HG03280 (cell line): ENCODE data around the gene MRPL9.
"Not testable (repeated sequence)": the region's sequence is repeated elsewhere in the genome, so short reads cannot be mapped to it uniquely, and the experiment has no call there.

Experiments used
- ATAC-seq: cut with Tn5 transposase; IDR thresholded peaks from one replicate; pipeline ENCODE4 v1.9.1; 2021; ENCODE audit warnings: mild to moderate bottlenecking, moderate library complexity; ENCODE audit not compliant: unreplicated experiment

The MRPL9 gene

DNA sequence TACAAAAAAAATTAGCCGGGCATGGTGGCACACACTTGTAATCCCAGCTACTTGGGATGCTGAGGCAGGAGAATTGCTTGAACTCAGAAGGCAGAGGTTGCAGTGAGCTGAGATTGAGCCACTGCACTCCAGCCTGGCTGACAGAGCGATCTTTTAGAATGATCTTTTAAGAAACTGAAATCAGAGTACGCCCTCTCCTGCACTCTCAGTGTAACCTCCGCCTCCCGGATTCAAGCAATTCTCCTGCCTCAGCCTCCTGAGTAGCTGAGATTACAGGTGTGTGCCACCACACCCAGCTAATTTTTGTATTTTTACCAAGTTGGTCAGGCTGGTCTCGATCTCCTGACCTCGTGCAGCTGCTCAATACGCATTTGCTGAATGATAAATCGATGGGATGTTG is 29.3 kb downstream of the MRPL9 start:
- ATAC-seq, result not testable (repeated sequence)

DNA sequence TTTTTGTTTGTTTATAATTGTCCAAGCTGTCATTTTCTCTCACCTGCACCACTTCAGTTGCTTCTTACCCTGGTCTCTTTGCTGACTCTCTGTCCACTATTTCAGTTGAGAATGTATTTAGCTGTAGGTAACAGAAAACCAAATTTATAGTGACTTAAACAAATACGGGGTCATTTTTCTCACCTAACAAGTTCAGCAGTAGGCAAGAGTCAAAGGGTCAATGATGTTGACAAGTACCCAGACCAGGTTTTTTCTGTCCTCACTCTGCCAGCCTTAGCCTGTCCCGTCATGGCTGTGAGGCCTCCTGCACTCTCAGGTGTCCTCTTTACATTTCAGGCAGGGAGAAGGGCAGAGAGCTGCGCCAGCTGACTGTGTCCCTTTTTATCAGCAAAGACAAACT is 30.2 kb downstream of the MRPL9 start:
- no peak for ATAC-seq

DNA sequence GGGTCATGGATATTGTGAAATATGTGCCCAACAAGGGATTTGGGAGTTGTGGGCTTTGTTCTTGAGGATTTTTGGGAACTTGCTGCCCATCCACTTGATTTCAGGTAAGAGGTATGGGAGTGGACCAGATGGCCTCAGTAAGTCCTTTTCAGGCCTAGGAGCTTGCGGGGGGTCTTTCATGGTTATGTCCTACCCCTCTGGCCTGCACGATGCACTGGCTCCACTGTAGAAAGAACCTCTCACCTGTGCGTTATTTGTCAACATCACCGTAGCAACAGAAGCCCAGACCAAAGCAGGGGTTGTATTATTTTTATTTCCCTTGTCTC is 33.4 kb downstream of the MRPL9 start:
- ATAC-seq, result no peak

DNA sequence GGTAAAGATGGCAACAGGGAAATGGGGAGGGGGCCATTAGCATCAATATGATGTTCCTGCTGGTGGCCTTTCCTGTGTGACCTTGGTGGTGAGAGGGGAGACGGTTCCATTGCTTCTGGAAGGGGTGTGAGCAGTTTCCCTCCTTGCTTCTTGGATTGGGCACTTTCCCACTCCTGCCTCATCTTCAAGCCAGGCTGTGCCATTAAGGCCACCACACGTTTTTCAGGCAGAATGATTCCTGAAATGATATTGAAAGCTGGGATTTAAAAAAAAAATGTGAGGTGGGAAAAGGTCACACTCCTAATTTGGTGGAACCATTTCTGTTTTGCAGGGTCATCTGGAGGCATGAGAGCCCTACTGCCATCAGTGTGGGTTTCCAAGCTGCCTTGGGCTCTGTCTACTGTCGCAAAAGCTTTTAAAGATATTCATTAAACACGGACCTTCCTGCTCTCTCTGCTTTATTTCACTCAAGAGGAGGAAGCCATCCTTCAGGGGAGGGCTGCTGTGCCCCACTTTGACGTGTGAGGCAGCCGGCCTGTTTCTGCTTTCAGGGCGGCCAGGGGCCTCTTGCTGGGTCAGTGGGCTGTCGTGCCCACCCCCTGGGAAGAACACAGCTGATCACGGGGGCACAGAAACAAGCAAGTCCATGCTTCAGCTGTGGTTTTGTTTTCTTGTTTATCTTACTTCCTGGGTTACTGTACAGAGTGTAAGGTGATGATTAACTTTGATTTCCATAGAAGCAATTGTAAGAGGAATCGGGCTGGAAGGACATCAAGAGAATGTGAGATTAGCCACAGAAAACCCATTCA is 33.9 kb downstream of the MRPL9 start:
- no peak for ATAC-seq

DNA sequence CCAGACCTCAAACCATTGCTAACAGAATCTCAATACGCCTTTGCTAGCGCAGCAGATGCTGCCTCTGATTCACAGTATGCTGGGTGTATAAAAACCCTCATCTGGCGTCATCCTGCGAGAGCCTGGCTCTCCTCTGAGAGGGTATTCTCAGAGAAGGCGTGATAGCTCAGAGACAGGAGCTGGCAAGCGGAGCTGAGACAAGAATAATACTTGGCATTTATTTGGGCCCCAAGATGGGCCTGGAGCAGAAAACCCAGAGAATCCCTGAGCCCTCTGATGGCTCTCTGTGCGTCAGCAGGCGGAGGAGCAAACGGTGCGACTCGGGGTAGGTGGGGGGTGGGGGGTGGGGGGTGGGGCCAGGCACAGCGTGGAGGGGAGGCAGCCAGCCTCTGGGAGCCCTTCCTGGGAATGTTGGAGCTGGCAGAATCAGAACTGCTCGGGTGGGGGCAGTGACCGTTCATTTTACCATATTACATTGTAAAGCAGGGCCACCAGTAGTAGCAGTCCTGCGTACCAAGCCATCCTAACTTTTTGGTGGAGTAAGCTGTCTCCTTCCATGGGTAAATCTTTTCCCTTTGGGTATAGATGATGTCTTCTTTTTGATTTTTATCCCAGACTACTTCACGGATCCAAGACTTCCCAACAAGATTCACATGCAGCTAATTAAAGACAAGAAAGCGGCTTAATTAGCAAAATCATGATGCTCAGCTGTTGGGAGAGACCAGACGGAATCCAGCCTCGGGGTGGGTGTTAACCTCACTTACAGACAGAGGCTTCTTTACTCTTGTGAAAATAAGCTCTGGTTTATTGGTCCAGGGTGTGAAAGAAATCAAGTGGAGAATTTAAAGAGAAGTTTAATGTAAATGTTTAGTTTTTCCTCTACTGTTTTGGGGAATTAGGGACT is 34.9 kb downstream of the MRPL9 start:
- ATAC-seq, result no peak

DNA sequence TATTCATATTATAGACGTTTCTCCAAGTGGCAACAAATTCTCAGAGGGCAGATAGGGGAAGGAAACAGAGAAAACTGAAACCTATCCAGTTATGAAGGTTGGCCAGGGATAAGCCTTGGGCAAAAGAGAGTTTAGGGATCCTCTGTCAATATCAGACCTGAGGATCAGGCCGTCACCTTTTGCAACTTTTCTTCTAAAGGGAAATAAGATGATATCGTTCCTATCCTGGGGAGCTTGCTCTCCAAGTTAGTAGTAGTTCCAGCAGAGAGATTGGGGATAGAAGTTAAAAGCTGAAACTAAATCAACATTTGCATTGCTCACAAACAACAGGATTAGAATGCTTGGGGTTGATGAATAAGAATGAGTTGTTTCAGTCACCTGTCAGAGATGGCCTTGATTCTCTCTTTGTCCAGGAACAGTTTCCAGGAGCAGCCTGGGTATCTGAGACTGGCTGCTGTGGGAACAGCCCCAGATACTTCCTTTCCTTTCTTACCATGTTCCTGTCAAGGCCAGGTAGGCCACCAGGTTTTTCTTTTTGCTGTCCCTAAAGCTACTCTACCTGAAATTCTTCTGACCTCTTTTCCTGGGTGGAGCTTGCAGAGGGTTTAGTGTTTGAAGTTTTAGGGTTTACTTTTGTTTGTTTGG is 39.4 kb downstream of the MRPL9 start:
- no peak for ATAC-seq

DNA sequence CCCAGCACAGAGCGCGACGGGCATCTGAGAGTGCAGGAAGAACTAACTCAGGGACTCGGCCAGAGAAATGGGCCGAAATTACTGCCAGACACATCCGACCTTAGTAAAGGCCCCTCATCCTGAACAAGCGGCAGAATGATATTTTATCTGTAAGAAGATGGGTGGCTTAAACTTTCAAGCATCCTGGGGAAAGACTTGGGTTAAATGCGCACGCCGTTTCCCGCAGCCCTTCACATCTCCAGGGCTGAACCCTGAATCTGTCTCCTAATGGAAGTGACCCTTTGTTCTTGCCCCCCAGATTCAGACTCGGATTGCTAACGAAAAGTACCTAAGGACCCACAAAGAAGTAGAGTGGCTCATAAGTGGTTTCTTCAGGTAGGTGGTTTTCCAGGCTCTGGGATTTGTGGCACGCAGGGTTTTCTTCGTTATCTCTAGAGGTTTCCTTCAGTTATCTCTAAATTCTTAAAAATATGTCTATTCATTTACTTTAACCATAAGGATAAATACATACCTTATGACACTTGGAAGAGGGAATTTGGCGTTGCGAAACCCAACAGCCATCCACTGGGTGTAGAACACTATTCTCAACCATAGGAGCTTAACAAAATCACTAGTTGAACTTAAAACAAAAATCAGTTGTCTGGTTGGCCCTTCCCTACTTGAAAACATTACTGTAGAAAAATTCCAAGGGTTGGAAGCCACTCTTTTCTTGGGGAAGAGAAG is 41.3 kb downstream of the MRPL9 start:
- no peak for ATAC-seq

DNA sequence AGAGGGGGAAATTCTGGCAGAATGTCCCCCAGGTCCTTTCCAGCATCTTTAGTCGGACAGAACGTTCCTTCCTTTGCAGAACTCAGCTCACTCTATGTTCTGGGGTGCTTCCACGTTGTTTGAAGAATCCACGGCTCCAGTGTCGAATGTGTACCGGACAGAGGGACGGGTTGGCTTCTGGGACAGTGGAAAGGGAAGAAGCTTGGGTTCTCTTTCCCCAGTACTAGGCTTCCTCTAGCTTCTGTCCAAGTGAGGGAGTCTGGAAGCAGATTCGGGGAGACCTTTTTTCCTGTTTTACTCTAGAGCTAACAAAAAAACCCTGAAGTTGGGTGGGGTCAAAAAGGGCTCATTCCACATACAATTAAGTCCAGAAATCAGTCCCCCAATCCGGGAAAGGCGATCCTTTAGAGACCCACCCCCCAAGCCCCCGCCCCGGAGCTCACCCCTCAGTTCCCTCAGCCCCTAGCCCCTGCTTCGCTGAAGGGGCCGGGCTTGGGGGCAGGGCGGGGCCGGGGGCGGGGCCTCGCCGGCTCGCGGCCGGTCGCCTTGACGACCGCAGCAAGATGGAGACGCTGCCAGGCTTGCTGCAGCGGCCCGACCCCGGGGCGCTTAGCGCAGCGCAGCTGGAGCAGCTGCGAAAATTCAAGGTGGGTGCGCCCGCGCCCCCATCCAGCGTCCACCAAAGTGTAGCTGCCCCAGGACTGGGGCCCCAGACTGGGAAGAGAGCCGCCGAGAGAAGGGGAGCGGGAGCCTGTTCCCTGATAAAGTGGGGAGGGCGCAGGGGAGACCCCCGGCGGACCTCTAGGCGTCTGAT is 42.1 kb downstream of the MRPL9 start, which contains the start of gene RIIAD1:
Gene RIIAD1 (plus strand): TSS at position 549 of the 814 bp plus-strand sequence. CDS start 15 bp downstream, at position 564.
- ATAC-seq, result no peak

DNA sequence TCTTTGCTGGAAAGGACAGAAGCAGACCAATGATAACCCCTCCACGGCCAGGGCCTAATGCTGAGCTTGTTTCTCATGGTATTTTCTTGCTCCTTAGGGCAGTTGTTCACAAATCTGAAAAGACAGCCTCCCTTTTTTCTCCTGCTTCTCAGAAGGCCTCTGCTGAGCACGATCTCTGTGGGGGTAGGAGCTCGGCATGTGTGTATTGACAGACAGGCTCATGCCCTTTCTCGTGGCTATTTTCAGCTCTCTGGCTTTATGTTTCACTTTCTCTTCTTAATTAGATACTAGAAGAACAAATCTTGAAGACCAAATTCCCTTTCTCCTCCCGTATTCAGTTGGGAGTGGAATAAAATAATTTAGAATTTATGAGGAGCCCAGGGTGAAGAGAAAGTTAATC is 42.7 kb downstream of the MRPL9 start:
- ATAC-seq, result no peak

DNA sequence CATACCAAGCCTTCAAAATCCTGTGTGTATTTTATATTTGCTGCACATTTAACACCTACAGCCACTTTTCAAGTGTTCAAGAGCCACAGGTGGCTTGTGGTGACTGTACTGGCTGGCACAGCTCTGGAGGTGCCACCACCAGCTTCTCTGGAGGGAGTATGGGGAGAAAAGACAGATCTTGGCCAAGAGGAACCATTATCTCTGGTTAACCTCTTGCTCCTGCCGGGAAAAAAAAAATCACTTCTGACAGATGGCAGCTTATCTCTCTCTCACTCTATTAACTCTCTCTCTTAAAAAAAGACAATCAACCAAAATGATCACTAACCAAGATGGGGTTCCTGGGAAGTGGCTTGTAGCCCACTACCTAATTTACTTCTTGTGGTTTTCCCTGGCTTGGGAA is 43.2 kb downstream of the MRPL9 start:
- no peak for ATAC-seq

DNA sequence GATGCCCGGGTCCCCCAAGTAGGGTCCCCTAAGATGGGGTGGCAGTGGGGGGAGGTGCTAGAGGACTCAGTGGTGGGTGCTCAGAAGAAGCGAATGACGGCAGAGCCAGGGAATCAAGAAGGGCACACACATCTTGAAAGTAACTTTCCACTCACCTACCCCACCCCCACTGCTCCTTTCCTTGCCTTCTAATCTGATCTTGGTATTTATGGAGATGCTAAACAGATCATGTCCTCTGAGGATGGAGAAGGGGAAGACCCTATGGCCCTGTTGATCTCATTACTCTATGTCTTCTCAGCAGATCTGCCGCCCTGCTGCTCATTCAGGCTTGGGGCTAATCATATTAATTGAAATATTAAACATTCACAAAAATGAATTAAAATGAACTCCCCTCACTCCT is 44.6 kb downstream of the MRPL9 start:
- ATAC-seq, result no peak

DNA sequence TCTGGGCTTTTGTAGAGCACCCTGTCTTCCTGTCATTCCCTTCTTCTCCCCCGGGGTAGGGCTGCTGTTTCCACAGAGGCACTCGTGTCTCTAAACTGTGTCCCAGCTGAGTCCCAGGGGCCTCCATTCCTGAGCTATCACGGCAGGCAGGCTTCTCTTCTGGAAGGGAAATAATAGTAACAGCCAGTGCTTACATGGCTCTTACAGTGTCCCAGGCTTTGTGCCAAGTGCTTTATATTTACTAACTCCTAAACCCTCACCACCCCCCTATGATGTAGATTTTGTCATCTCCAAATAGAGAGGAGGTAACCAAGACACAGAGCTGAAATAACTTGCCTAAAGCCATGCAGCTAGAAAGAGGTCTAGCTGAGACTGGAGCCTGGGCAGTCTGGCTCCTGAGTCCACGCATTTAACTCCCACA is 45.3 kb downstream of the MRPL9 start:
- ATAC-seq, result no peak

DNA sequence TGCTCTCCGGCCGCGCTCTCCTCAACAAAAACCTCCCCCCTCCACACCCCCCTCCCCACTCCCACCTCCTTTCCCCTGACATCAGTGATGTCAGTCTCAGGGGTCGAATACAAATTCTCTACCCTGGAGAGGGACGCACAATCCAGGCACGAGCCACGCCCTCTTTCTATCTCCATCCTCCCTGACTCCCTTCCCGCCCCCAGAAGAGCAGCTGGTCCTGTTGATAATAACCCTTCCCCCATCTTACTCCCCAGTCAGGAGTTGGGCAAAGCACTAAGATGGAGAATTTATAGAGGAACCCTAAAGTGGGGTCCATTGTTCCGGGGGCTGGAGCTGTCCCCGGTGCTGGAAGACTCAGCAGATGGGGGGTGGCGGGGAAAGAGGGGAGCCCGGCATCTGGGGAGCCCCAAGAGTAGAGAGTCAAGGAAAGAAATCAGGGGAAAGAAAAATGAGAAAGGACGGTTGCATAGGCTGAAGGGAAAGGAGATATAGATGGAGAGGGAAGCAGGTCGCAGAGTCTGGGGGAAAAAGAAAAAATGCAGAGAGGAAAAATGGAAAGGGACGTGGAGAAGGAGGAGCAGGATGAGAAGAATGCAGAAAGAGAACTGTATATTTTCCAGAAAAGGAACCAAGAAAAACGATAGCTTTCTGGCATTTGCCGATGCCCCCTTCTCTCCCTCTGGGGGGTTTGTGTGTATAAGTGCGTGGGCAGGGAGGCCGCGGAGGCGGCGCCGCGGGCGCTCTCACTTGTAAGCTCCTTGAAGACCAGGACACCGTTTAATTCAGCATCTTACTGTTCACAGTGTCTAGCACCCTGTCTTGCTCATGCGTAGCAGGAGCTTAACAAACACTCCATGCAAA is 46.3 kb downstream of the MRPL9 start, which contains the start of gene CELF3:
Gene CELF3 (minus strand): TSS at position 33 of the 861 bp plus-strand sequence. CDS start 783 bp downstream, outside the sequence.
- no peak for ATAC-seq

DNA sequence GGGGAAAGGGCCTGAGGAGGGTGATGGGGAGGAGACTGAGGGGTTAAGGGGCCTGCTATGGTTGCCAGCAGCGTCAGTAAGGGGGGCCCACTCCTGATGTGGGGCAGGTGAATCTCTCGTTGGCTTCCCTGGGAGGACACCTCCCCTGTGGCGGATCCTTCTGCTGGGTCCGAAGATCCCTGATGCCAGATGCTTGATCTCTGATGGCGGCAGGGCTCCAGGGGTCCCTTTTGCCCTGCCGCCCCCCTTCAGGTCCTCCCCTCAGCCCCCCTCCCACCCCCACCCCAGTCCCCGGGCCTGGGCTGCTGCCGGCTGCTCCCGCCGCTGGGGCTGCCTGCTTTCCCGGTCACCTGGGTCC is 46.9 kb downstream of the MRPL9 start:
- no peak for ATAC-seq

DNA sequence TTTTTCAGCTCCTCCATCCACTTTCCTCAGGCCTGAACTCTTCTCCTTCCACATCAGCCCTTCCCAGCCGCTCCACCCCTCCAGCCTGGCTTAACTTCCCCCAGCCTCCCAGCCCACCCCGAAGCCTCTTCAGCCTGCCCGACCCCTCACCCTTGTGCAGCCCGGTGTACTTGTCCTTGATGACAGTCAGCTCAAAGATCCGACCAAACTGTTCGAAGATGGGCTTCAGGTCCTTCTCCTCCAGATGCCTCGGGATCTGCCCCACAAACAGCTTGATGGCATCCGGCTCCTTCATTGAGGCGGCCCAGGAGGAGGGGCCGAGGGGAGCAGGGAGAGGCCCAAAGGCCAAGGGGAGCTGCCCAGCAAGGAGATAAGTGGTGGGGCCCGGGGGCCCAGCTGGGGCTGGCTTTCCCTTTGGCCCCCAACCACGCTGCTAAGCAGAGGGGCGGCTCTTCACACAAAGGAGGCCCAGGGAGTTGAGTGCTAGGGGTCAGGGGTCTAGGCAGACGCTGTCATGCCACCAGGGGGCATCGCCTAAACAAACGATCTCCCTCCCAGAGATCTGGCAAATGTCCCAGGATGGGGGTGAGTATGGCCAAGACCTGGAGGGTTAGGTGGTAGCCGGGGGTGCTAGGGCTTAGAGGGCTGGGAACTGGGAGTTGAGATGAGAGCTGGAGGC is 47.4 kb downstream of the MRPL9 start:
- no peak for ATAC-seq

DNA sequence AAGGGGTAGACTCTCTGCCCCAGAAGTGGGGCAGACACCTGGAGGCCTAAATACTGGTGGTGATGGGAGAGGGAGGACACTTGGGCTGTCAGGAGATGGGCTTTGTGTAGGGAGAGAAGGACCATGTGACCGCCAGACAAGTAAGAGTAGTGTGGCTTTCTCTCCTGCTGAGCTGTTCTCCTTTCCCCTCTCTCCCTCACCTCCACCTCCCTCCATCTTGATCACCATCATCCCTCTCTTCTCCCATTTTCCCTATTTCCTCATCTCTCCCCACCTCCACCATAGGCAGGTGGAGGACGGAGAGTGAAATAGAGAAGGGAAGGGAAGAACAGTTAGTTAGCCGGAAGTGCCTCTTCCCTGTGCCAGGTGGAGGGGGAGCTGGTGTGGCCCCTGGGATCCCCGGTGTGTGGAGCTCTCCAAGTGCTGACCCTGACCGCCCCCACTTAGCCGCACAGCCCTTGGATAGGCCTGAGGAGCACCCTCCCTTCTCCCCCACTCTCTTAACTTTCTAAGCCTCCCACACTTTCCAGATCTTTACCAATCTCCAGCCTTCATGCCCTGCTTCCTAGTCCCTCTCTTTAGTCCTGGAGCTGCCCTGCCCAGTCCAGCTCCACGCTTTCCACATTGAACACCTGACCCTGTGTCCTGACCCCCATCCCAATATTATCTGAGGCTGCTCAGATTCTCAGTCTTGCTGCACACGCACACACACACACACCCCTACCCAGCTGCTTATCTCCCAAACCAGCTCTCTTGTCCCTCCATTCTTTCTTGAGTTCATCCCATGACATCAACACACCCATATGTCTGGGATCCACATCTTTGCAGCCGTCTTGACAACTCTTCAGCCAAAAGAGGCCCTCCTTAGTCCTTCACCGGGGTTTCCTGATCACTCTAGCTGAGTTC is 48.2 kb downstream of the MRPL9 start:
- no peak for ATAC-seq

DNA sequence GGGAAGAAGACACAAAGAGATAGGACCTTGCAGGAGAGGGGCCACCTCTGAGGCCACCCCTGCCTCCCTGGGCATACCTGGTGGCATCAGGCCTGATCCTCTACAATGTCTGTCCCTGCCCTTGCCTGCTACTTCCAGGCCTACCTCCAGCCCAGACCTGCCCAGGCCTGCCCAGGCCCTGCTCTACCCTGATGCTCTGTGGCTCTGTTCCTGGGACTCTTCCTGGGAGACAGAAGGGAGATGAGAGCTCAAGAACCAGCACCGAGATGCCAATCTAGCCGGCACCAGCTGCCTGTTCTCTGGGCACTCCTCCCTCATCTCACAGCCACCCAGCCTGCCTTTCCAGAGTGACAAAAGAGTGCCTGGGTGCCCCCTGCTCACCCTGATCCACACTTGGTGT is 49.4 kb downstream of the MRPL9 start:
- ATAC-seq, result no peak
